K562 (cell line): ENCODE data around the gene SYVN1. TPM values are rescaled to one million over a fixed set of nuclear protein-coding genes. Genes with fewer than 3 reads are reported as not detected.

ENCODE experiments used
- CBX1 ChIP-seq: sonication (generic); IDR thresholded peaks from 2 replicates; pipeline ENCODE4 v1.6.1; 2016; ENCODE audit warnings: antibody characterized with exemption, low read depth, mild to moderate bottlenecking
- FOXP4 ChIP-seq: sonication (generic); formaldehyde crosslinking; IDR thresholded peaks from 2 replicates; pipeline ENCODE4 v1.8.0; 2022; ENCODE audit warnings: mild to moderate bottlenecking, missing genetic modification reagents, borderline replicate concordance
- GATAD2B ChIP-seq: fragments of 450-650 bp; IDR thresholded peaks from 2 replicates; pipeline ENCODE4 v1.6.1; 2017; ENCODE audit warnings: mild to moderate bottlenecking, borderline replicate concordance
- NONO ChIP-seq, 2 experiments: fragments of 200-400 bp in 1 of 2; fragments of 450-650 bp in 1 of 2; formaldehyde crosslinking in 1 of 2; IDR thresholded peaks; 2 replicates each; pipeline ENCODE4 v1.6.1; 2017; ENCODE audit warnings: low read depth in 2 of 2, mild to moderate bottlenecking in 2 of 2, moderate library complexity in 2 of 2, low read length in 1 of 2
- POLR3A ChIP-seq: IDR thresholded peaks from 2 replicates; pipeline ENCODE4 v1.6.1; 2011; ENCODE audit warnings: borderline replicate concordance, mild to moderate bottlenecking, moderate library complexity; ENCODE audit not compliant: insufficient read length, insufficient read depth; ENCODE audit errors: extremely low read depth
- RB1 ChIP-seq: fragments of 450-650 bp; IDR thresholded peaks from 2 replicates; pipeline ENCODE4 v1.6.1; 2017; ENCODE audit warnings: low read depth, mild to moderate bottlenecking
- RBM22 ChIP-seq: fragments of 200-400 bp; formaldehyde crosslinking; IDR thresholded peaks from 2 replicates; pipeline ENCODE4 v1.6.1; 2018; ENCODE audit warnings: low read length, low read depth; ENCODE audit not compliant: poor library complexity, severe bottlenecking
- SETDB1 ChIP-seq: IDR thresholded peaks from one replicate; pipeline ENCODE4 v1.6.1; 2012; ENCODE audit warnings: low read length, control low read depth, inconsistent platforms
- SMAD3 ChIP-seq: fragments of 450-650 bp; formaldehyde crosslinking; conservative IDR thresholded peaks from 2 replicates; pipeline ENCODE4 v1.4.0; 2020; ENCODE audit warnings: mild to moderate bottlenecking
- SP1 ChIP-seq: sonication (generic); formaldehyde crosslinking; IDR thresholded peaks from 2 replicates; pipeline ENCODE4 v1.8.1; 2022; ENCODE audit warnings: mild to moderate bottlenecking, missing genetic modification reagents
- SRF ChIP-seq, 2 experiments: fragments of 250-450, 450-650 bp in 1 of 2; sonication (Bioruptor Pico) in 1 of 2; sonication (generic) in 1 of 2; formaldehyde crosslinking; IDR thresholded peaks; 2 replicates each; pipeline versions ENCODE4 v1.5.0 to v1.5.1; 2020 to 2022; ENCODE audit warnings: mild to moderate bottlenecking in 1 of 2, missing genetic modification reagents in 1 of 2
- STAT5B ChIP-seq: fragments of 250-450 bp; sonication (Bioruptor Pico); IDR thresholded peaks from 2 replicates; pipeline ENCODE4 v1.8.0; 2021; ENCODE audit warnings: mild to moderate bottlenecking, inconsistent platforms
- TCF3 ChIP-seq: sonication (generic); formaldehyde crosslinking; IDR thresholded peaks from 2 replicates; pipeline ENCODE4 v1.4.0; 2020; ENCODE audit warnings: mild to moderate bottlenecking, missing genetic modification reagents
- ZFP36 ChIP-seq: fragments of 150-350 bp; IDR thresholded peaks from 2 replicates; pipeline ENCODE4 v1.6.1; 2018; ENCODE audit warnings: low read length, low read depth; ENCODE audit not compliant: partially characterized antibody
- ZNF184 ChIP-seq: sonication (generic); formaldehyde crosslinking; IDR thresholded peaks from 2 replicates; pipeline ENCODE4 v1.5.0; 2020; ENCODE audit warnings: missing genetic modification reagents
- ZNF282 ChIP-seq: sonication (generic); formaldehyde crosslinking; IDR thresholded peaks from 2 replicates; pipeline ENCODE4 v1.8.1; 2023; ENCODE audit warnings: missing genetic modification reagents
- ZNF445 ChIP-seq: fragments of 250-450 bp; sonication (Bioruptor Pico); IDR thresholded peaks from 2 replicates; pipeline ENCODE4 v1.4.0; 2020; ENCODE audit warnings: low read depth, mild to moderate bottlenecking, moderate library complexity
- polyA plus RNA-seq, 8 experiments: library from polyadenylated mRNA; depleted of rRNA in 4 of 8; stranded (reverse) in 5 of 8; unstranded in 3 of 8; fragments of >200 nt; fragmentation: Nextera tagmentation in 2 of 8; fragmentation: Illumina TruSeq in 1 of 8; extraction: Ambion mirVana in 2 of 8; extraction: Trizol in 1 of 8; gene quantifications; 2 replicates each; pipeline versions ENCODE4 v1.2.1 to v1.2.3, GENCODE V29; 2011 to 2014; ENCODE audit warnings: inconsistent platforms in 1 of 8, missing spikeins in 1 of 8
- total RNA-seq, 7 experiments: library from RNA; depleted of rRNA in 6 of 7; stranded (reverse); fragments of >200 nt in 6 of 7; fragmentation: Illumina TruSeq in 2 of 7; extraction: Trizol in 2 of 7; gene quantifications; 2 replicates each; pipeline versions ENCODE4 v1.2.1 to v1.2.3, GENCODE V29; 2011 to 2021; ENCODE audit warnings: low replicate concordance in 1 of 7
- TF ChIP-seq, protein P1 (sequence below): IDR thresholded peaks from 2 replicates; pipeline ENCODE4 v1.6.1; 2011; ENCODE audit warnings: borderline replicate concordance, low read depth, mild to moderate bottlenecking, moderate library complexity, low read length; ENCODE audit not compliant: insufficient read depth, poor library complexity, severe bottlenecking
- TF ChIP-seq, protein P2 (sequence below), 2 experiments: fragments of 450-650 bp in 1 of 2; IDR thresholded peaks; 2 replicates each; pipeline ENCODE4 v1.6.1; 2011 to 2017; ENCODE audit warnings: low read depth in 2 of 2, antibody characterized with exemption in 1 of 2, borderline replicate concordance in 1 of 2, low read length in 1 of 2, mild to moderate bottlenecking in 1 of 2, mixed read lengths in 1 of 2; ENCODE audit not compliant: control insufficient read depth in 1 of 2

SYVN1 gene
- total and polyA plus RNA-seq, 9 of the 15 experiments (the other 6 are each of a cell fraction or from before 2014, with no cell fraction given) = 0.41 to 47.4 (median 9.9) TPM

DNA sequence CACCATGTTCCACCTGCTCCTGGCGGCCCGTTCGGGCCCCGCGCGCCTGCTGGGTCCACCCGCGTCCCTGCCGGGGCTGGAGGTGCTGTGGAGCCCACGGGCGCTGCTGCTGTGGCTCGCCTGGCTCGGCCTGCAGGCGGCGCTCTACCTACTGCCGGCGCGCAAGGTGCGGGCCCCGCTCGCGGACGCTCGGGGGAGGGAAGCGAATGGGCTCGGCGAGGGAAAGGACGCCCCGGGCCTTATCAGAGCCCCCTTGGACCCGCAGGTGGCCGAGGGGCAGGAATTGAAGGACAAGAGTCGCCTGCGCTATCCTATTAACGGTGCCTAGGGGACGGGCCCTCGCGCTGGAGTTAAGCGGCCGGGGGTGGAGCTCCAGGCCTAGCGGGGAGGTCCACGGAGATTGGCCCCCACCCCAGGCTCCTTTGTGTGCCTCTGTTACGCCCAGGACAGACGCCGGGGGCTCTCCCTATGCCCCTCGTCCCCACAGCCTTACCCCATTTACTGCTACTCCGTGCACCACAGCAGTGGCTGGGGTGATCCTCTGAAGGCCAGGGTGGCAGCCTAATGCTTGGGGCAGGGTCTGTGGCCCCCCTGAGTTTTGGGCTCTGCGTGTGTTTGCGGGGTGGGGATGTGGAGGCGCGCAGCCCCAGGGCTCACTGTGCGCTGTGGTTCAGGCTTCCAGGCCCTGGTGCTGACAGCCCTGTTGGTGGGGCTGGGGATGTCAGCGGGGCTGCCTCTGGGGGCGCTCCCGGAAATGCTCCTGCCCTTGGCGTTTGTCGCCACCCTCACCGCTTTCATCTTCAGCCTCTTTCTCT lies 21.6 kb downstream of the SYVN1 start (continued):
- TF ChIP-seq FOXP4 = peak; percentile 47; the same call in 1 of the 2 replicates
- peak; percentile 6 for TF ChIP-seq ZFP36
- TF ChIP-seq SP1 (CRISPR knock-in tag) = 0 out of 2 replicates have a peak, but pooled peaks have one; percentile 20
- TF ChIP-seq CBX1 = peak; percentile 84
- peak; percentile 100 for TF ChIP-seq GATAD2B
- no peak for TF ChIP-seq POLR3A
- TF ChIP-seq ZNF445 (CRISPR knock-in tag) = no peak
- peak; percentile 71 for TF ChIP-seq RBM22
- TF ChIP-seq SRF (CRISPR knock-in tag; IDR thresholded peaks at IDR 0.05) = 0 out of 4 replicates have a peak, but pooled peaks of 1 of the 2 experiments have one; percentile 16
- no peak for TF ChIP-seq SMAD3 (CRISPR knock-in tag)
- no peak for TF ChIP-seq SETDB1
- 0 out of 2 replicates have a peak, but pooled peaks have one; percentile 48 for TF ChIP-seq ZNF282
- TF ChIP-seq NONO (IDR thresholded peaks at IDR 0.05; ENCODE audit: low read depth in 2 of 2, low read length in 1 of 2) = peak in 1 of 2 experiments; percentile 94; a peak in 2 of 4 replicates
- TF ChIP-seq, protein P1, sequence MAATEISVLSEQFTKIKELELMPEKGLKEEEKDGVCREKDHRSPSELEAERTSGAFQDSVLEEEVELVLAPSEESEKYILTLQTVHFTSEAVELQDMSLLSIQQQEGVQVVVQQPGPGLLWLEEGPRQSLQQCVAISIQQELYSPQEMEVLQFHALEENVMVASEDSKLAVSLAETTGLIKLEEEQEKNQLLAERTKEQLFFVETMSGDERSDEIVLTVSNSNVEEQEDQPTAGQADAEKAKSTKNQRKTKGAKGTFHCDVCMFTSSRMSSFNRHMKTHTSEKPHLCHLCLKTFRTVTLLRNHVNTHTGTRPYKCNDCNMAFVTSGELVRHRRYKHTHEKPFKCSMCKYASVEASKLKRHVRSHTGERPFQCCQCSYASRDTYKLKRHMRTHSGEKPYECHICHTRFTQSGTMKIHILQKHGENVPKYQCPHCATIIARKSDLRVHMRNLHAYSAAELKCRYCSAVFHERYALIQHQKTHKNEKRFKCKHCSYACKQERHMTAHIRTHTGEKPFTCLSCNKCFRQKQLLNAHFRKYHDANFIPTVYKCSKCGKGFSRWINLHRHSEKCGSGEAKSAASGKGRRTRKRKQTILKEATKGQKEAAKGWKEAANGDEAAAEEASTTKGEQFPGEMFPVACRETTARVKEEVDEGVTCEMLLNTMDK = peak; percentile 96
- peak; percentile 94 for TF ChIP-seq RB1
- TF ChIP-seq STAT5B (CRISPR knock-in tag) = no peak
- 0 out of 2 replicates have a peak, but pooled peaks have one; percentile 16 for TF ChIP-seq TCF3 (CRISPR knock-in tag)
- TF ChIP-seq, protein P2, sequence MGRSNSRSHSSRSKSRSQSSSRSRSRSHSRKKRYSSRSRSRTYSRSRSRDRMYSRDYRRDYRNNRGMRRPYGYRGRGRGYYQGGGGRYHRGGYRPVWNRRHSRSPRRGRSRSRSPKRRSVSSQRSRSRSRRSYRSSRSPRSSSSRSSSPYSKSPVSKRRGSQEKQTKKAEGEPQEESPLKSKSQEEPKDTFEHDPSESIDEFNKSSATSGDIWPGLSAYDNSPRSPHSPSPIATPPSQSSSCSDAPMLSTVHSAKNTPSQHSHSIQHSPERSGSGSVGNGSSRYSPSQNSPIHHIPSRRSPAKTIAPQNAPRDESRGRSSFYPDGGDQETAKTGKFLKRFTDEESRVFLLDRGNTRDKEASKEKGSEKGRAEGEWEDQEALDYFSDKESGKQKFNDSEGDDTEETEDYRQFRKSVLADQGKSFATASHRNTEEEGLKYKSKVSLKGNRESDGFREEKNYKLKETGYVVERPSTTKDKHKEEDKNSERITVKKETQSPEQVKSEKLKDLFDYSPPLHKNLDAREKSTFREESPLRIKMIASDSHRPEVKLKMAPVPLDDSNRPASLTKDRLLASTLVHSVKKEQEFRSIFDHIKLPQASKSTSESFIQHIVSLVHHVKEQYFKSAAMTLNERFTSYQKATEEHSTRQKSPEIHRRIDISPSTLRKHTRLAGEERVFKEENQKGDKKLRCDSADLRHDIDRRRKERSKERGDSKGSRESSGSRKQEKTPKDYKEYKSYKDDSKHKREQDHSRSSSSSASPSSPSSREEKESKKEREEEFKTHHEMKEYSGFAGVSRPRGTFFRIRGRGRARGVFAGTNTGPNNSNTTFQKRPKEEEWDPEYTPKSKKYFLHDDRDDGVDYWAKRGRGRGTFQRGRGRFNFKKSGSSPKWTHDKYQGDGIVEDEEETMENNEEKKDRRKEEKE (IDR thresholded peaks at IDR 0.05; ENCODE audit: borderline replicate concordance in 1 of 2, control insufficient read depth in 1 of 2, low read depth in 2 of 2, low read length in 1 of 2) = 0 out of 4 replicates have a peak, but pooled peaks of 1 of the 2 experiments have one; percentile 24
- TF ChIP-seq ZNF184 (CRISPR knock-in tag) = no peak
